GM12801 (cell line): Measurements from ENCODE around the gene HMCES.

Source experiments
- TF ChIP-seq, protein P1 (sequence below): IDR thresholded peaks from one replicate; pipeline ENCODE4 v1.5.1; 2011; ENCODE audit warnings: control low read depth; ENCODE audit not compliant: insufficient read length; ENCODE audit errors: extremely low read depth

Gene HMCES

DNA sequence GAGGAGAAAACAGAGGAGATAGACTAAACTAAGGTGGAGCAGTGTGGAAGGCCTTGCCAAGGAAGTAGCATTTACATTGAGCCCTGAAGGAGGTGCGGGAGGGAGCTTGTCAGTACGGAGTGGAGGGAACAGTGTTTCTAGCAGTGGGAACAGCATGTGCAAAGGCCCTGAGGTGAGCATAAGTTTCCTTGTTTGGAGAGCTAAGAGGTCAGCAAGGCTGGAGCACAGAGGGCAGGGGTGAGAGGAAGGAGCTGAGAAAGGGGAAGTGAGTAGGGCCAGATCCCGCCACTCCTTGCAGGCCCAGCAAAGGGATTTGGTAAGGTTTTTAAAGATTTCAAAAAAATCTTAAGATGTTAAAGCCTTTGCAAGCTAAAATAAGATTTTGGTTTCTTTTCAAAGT, 70.1 kb downstream of the HMCES start:
- TF ChIP-seq, protein P1, sequence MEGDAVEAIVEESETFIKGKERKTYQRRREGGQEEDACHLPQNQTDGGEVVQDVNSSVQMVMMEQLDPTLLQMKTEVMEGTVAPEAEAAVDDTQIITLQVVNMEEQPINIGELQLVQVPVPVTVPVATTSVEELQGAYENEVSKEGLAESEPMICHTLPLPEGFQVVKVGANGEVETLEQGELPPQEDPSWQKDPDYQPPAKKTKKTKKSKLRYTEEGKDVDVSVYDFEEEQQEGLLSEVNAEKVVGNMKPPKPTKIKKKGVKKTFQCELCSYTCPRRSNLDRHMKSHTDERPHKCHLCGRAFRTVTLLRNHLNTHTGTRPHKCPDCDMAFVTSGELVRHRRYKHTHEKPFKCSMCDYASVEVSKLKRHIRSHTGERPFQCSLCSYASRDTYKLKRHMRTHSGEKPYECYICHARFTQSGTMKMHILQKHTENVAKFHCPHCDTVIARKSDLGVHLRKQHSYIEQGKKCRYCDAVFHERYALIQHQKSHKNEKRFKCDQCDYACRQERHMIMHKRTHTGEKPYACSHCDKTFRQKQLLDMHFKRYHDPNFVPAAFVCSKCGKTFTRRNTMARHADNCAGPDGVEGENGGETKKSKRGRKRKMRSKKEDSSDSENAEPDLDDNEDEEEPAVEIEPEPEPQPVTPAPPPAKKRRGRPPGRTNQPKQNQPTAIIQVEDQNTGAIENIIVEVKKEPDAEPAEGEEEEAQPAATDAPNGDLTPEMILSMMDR: no peak

DNA sequence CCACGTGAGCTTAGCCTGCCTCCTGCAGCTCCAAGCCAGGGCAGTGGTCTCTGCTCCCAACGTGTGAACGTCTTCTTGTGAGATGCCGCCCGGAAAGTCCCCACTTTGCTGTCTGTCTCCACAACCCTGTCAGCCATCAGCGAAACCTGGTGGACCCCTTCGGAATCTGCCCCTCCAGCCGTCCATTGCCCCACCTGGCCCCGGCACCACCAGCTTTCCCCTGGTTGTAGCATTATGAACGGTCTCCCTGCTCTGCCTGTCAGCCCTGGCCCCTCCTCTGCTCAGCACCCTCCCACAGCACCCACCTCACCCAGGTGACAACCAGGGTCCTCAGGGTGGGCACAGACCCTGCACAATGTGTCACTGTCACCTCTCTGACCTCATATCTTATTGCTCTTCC, 71.1 kb downstream of the HMCES start:
- TF ChIP-seq, protein P1: no peak

DNA sequence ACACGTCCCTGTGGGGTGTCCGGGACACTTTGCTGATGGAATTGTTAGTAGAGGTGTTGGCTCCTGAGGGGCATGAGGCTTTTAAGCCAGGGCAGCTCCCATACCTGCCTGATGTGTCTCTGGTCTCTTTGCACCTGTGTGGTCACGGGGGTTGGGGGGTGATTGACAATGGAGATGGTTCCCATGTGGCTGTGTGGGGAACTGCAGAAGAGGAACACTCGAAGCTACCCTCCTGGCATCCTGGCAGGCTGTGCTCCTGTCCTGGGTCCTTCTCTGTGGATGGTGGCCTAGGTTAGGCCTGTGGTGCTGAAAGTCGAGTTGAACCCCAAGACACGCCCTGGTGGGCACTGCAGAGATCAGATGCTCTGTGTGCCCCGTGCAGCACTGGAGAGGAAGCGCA, 73.4 kb downstream of the HMCES start:
- TF ChIP-seq, protein P1: no peak

GRCh38 chr3:129352650-129353588, 74.2 kb downstream of the HMCES start:
- TF ChIP-seq, protein P1: no peak

- TF ChIP-seq, protein P1: no peak
Observed at GRCh38 chr3:129353589-129353941, 74.9 kb downstream of the HMCES start.
